ENCODE data around the gene TFF2. TPM values are rescaled to one million over a fixed set of nuclear protein-coding genes. Genes with fewer than 3 reads are reported as not detected.

The TFF2 gene
- total RNA-seq, 1 donor from 2014 or later: not detected

GRCh38 chr21:42379426-42380215, 28.8 kb upstream of the TFF2 start:
- TF ChIP-seq CTCF (IDR thresholded peaks at IDR 0.05; ENCODE audit: unreplicated experiment): no peak
- H3K9me3 Mint-ChIP-seq (ENCODE audit: unreplicated experiment): no peaks in the 10 kb centered on the region
- H3K4me1 Mint-ChIP-seq (ENCODE audit: unreplicated experiment): no peaks in the 10 kb centered on the region
- H3K27me3 Mint-ChIP-seq (ENCODE audit: unreplicated experiment): peaks cover 4% of the 10 kb centered on the region
- no peak for DNase-seq (ENCODE audit: low spot score)
- H3K36me3 Mint-ChIP-seq (ENCODE audit: low read depth, unreplicated experiment): peaks cover 3% of the 10 kb centered on the region
- no peak overlapping the region for H3K4me3 Mint-ChIP-seq (ENCODE audit: unreplicated experiment)
- H3K27ac Mint-ChIP-seq (ENCODE audit: unreplicated experiment): no peak overlapping the region

GRCh38 chr21:42378418-42378817, 27.6 kb upstream of the TFF2 start:
- H3K9me3 Mint-ChIP-seq (ENCODE audit: unreplicated experiment): no peaks in the 10 kb centered on the region
- H3K36me3 Mint-ChIP-seq (ENCODE audit: low read depth, unreplicated experiment): peaks cover 3% of the 10 kb centered on the region
- DNase-seq (ENCODE audit: low spot score): no peak
- H3K4me1 Mint-ChIP-seq (ENCODE audit: unreplicated experiment): no peaks in the 10 kb centered on the region
- TF ChIP-seq CTCF (IDR thresholded peaks at IDR 0.05; ENCODE audit: unreplicated experiment): no peak
- H3K27me3 Mint-ChIP-seq (ENCODE audit: unreplicated experiment): peaks cover 7% of the 10 kb centered on the region
- H3K4me3 Mint-ChIP-seq (ENCODE audit: unreplicated experiment): no peak overlapping the region
- no peak overlapping the region for H3K27ac Mint-ChIP-seq (ENCODE audit: unreplicated experiment)

GRCh38 chr21:42377951-42378340, 27.2 kb upstream of the TFF2 start:
- Mint-ChIP-seq H3K4me1 (ENCODE audit: unreplicated experiment) (no peaks in the 10 kb centered on the region), H3K36me3 (ENCODE audit: low read depth, unreplicated experiment) (peaks cover 3% of the 10 kb centered on the region), H3K4me3 (ENCODE audit: unreplicated experiment) (no peak overlapping the region), H3K27ac (ENCODE audit: unreplicated experiment) (no peak overlapping the region), H3K27me3 (ENCODE audit: unreplicated experiment) (peaks cover 11% of the 10 kb centered on the region), H3K9me3 (ENCODE audit: unreplicated experiment) (no peaks in the 10 kb centered on the region)
- TF ChIP-seq CTCF (IDR thresholded peaks at IDR 0.05; ENCODE audit: unreplicated experiment): no peak
- no peak for DNase-seq (ENCODE audit: low spot score)

- no peaks in the 10 kb centered on the region for H3K36me3 Mint-ChIP-seq (ENCODE audit: low read depth, unreplicated experiment)
- no peak for TF ChIP-seq CTCF (IDR thresholded peaks at IDR 0.05; ENCODE audit: unreplicated experiment)
- H3K27me3 Mint-ChIP-seq (ENCODE audit: unreplicated experiment): peaks cover 16% of the 10 kb centered on the region
- no peak for DNase-seq (ENCODE audit: low spot score)
- H3K27ac Mint-ChIP-seq (ENCODE audit: unreplicated experiment): no peak overlapping the region
- H3K4me3 Mint-ChIP-seq (ENCODE audit: unreplicated experiment): peak overlapping the region; percentile 29
- H3K9me3 Mint-ChIP-seq (ENCODE audit: unreplicated experiment): no peaks in the 10 kb centered on the region
- no peaks in the 10 kb centered on the region for H3K4me1 Mint-ChIP-seq (ENCODE audit: unreplicated experiment)
These were observed 26.6 kb upstream of the TFF2 start for GRCh38 chr21:42377211-42377950.
